BLaER1 treated with 17β-estradiol and CSF1 and Interleukin-3, amounts not matched to agents 10 nM and 100 nM (cell line): ENCODE data around the gene C1orf74.

Source experiments
- H3K27ac ChIP-seq, 11 experiments: shearing (Covaris generic); formaldehyde crosslinking; 2 replicates each; pipeline ENCODE4 v1.8.1; 2022
- H3K27me3 ChIP-seq, 11 experiments: shearing (Covaris generic); formaldehyde crosslinking; 2 replicates each; pipeline ENCODE4 v1.8.1; 2022
- H3K36me3 ChIP-seq, 11 experiments: shearing (Covaris generic); formaldehyde crosslinking; 2 replicates each; pipeline ENCODE4 v1.8.1; 2022
- H3K4me1 ChIP-seq, 10 experiments: shearing (Covaris generic); formaldehyde crosslinking; 2 replicates each; pipeline ENCODE4 v1.8.1; 2022
- H3K4me2 ChIP-seq, 11 experiments: shearing (Covaris generic); formaldehyde crosslinking; 2 replicates each; pipeline ENCODE4 v1.8.1; 2022
- H3K4me3 ChIP-seq, 10 experiments: shearing (Covaris generic); formaldehyde crosslinking; 2 replicates each; pipeline ENCODE4 v1.8.1; 2022
- H3K9ac ChIP-seq, 11 experiments: shearing (Covaris generic); formaldehyde crosslinking; 2 replicates each; pipeline ENCODE4 v1.8.1; 2022
- H3K9me3 ChIP-seq, 11 experiments: shearing (Covaris generic); formaldehyde crosslinking; replicated peaks in 1 of 11; 2 replicates each; pipeline ENCODE4 v1.8.1; 2022
- H4K20me1 ChIP-seq, 11 experiments: shearing (Covaris generic); formaldehyde crosslinking; 2 replicates each; pipeline ENCODE4 v1.8.1; 2022
- Cebpa-rat ChIP-seq, 11 experiments: shearing (Covaris generic); IDR thresholded peaks; 2 replicates each; pipeline ENCODE4 v1.8.1; 2022

The C1orf74 gene

GRCh38 chr1:209769171-209769904, 15.0 kb downstream of the C1orf74 start:
- TF ChIP-seq Cebpa-rat (IDR thresholded peaks at IDR 0.05) = peak in 3 of 11 experiments; percentile 24 to 57 (median 44); a peak in 1 of 22 replicates
- Histone ChIP-seq H3K4me2 (peak overlapping the region; percentile 80 to 99 (median 95)), H3K9me3 (0 out of 22 replicates have a peak, but pooled peaks cover 0 to 3% (median 0%) of the 10 kb centered on the region in 11 experiments), H3K4me1 (peaks cover 51 to 95% (median 83%) of the 10 kb centered on the region in 10 experiments), H3K27ac (peak overlapping the region; percentile 63 to 96 (median 85)), H3K36me3 (peaks cover 0 to 59% (median 33%) of the 10 kb centered on the region in 11 experiments; a peak in 12 of 22 replicates), H3K27me3 (no peaks in the 10 kb centered on the region), H4K20me1 (peaks cover 0 to 26% (median 0%) of the 10 kb centered on the region in 11 experiments; a peak in 7 of 22 replicates), H3K9ac (peak overlapping the region; percentile 68 to 87 (median 76)), H3K4me3 (peak overlapping the region; percentile 18 to 78 (median 60); a peak in 19 of 20 replicates)

DNA sequence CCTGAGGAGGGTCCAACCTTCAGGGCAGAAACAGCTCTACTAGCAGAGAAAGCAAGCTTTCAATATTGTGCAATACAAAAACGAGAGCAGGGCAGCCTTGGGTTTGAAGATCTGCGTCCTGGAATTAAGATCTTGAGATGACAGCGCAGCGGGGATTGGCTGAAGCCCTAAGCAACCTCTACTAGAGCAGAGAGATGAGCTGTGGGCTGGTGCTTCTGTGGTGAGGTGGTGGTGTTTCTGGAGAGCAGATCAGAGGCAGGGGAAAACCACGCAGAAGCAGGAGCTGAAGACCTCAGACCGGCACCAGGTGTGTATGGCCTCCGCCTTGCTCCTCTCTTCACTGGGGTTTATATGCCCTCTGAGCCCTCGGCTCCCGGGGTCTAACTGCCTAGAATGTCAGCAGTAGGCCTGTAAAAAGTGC, 16.0 kb downstream of the C1orf74 start:
- Histone ChIP-seq H3K27me3 (no peaks in the 10 kb centered on the region), H3K9ac (peak overlapping the region; percentile 68 to 87 (median 76)), H3K4me2 (peak overlapping the region; percentile 80 to 99 (median 95)), H3K4me3 (peak overlapping the region; percentile 18 to 78 (median 60); a peak in 19 of 20 replicates), H3K36me3 (peaks cover 0 to 60% (median 38%) of the 10 kb centered on the region in 11 experiments; a peak in 17 of 22 replicates), H4K20me1 (peaks cover 0 to 26% (median 0%) of the 10 kb centered on the region in 11 experiments; a peak in 7 of 22 replicates), H3K9me3 (peaks cover 0 to 9% (median 0%) of the 10 kb centered on the region in 11 experiments; a peak in 1 of 22 replicates), H3K4me1 (peaks cover 46 to 94% (median 74%) of the 10 kb centered on the region in 10 experiments), H3K27ac (peak overlapping the region; percentile 63 to 96 (median 85))
- TF ChIP-seq Cebpa-rat (IDR thresholded peaks at IDR 0.05) = peak; percentile 47 to 98 (median 91); a peak in 18 of 22 replicates

DNA sequence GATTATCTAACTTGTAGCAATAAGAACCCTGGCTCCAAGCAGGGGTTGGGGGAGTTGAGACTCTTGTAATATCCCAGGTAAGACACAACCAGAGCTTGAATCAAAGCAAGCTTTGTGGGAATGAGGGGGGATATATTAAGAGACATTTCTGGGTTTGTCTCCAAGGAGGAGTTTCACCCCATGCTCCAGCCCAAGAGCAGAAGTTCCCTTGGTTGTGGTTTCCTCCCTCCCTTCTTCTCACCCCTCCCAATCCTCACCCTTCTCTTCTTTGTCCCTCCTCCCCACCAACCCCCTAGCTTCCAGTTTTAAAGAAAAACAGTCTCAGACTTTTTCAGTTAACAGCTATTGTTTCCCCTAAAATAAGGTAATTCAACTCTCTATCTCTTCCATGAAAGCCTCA, 16.7 kb downstream of the C1orf74 start:
- TF ChIP-seq Cebpa-rat (IDR thresholded peaks at IDR 0.05) = no peak
- peak overlapping the region; percentile 63 to 96 (median 85) for H3K27ac ChIP-seq
- H4K20me1 ChIP-seq = peaks cover 0 to 25% (median 0%) of the 10 kb centered on the region in 11 experiments; a peak in 7 of 22 replicates
- H3K4me1 ChIP-seq = peaks cover 46 to 94% (median 68%) of the 10 kb centered on the region in 10 experiments
- H3K36me3 ChIP-seq = peaks cover 0 to 60% (median 39%) of the 10 kb centered on the region in 11 experiments; a peak in 18 of 22 replicates
- H3K27me3 ChIP-seq = no peaks in the 10 kb centered on the region
- peak overlapping the region in 9 of 10 experiments; percentile 41 to 78 (median 60); a peak in 17 of 20 replicates for H3K4me3 ChIP-seq
- peaks cover 0 to 13% (median 0%) of the 10 kb centered on the region in 11 experiments; a peak in 1 of 22 replicates for H3K9me3 ChIP-seq
- H3K9ac ChIP-seq = peak overlapping the region; percentile 68 to 87 (median 76); a peak in 21 of 22 replicates
- H3K4me2 ChIP-seq = peak overlapping the region; percentile 80 to 99 (median 95)

DNA sequence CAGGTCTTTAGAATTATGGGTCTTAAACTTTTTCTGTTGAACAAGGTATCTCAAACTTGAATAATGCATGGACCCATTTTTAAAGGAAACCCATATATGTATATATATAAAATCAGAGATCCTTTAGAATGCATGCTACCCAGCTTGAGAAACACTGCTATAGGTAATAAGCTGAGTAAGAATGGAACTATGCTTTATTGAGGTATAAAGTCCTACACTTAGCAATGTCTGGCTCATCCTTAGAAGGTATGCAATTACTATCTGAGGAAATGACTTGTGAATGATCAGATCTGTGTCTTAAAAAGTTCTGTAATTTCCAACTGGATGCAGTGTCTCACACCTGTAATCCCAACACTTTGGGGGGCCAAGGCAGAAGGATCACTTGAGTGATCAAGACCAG, 17.3 kb downstream of the C1orf74 start:
- peak overlapping the region; percentile 80 to 99 (median 95) for H3K4me2 ChIP-seq

DNA sequence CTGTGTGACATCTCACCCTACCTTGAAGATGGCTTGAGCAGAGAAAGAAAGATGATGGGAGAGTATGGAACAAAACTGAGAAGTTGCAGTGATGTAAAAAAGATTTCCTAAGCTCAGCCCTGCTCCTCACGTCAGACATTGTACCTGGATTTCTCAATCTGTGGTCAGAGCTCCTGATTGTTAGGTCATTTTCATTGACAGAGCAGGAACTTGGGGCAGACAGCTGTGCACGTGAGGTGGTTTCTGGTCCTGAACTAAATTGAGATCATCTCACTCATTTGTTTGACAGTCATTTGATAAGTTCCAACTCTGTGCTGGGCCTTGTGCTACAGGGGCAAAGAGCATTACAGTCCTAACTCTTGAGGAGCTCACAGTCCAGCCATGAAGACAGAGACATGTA, 18.3 kb downstream of the C1orf74 start:
- Histone ChIP-seq H3K9ac (no peak overlapping the region), H3K9me3 (peaks cover 0 to 18% (median 0%) of the 10 kb centered on the region in 11 experiments; a peak in 1 of 22 replicates), H3K27me3 (no peaks in the 10 kb centered on the region), H3K36me3 (peaks cover 0 to 67% (median 52%) of the 10 kb centered on the region in 11 experiments; a peak in 18 of 22 replicates), H3K4me2 (peak overlapping the region; percentile 7 to 99 (median 94); a peak in 20 of 22 replicates), H3K27ac (peak overlapping the region in 8 of 11 experiments; percentile 4 to 96 (median 40); a peak in 12 of 22 replicates), H4K20me1 (peaks cover 0 to 9% (median 0%) of the 10 kb centered on the region in 11 experiments; a peak in 7 of 22 replicates), H3K4me1 (peaks cover 46 to 94% (median 70%) of the 10 kb centered on the region in 10 experiments), H3K4me3 (0 out of 20 replicates have a peak overlapping the region, but pooled peaks of 1 of the 10 experiments have one; percentile 1)
- no peak for TF ChIP-seq Cebpa-rat (IDR thresholded peaks at IDR 0.05)

More for the DNA sequence above, 17.3 kb downstream of the C1orf74 start:
- no peak for TF ChIP-seq Cebpa-rat (IDR thresholded peaks at IDR 0.05)
- peaks cover 0 to 60% (median 45%) of the 10 kb centered on the region in 11 experiments; a peak in 18 of 22 replicates for H3K36me3 ChIP-seq
- peaks cover 0 to 18% (median 0%) of the 10 kb centered on the region in 11 experiments; a peak in 1 of 22 replicates for H3K9me3 ChIP-seq
- peaks cover 46 to 94% (median 68%) of the 10 kb centered on the region in 10 experiments for H3K4me1 ChIP-seq
- no peaks in the 10 kb centered on the region for H3K27me3 ChIP-seq
- peak overlapping the region in 10 of 11 experiments; percentile 76 to 96 (median 86); a peak in 17 of 22 replicates for H3K27ac ChIP-seq
- H3K4me3 ChIP-seq = peak overlapping the region in 7 of 10 experiments; percentile 41 to 78 (median 68); a peak in 12 of 20 replicates
- peaks cover 0 to 19% (median 0%) of the 10 kb centered on the region in 11 experiments; a peak in 7 of 22 replicates for H4K20me1 ChIP-seq
- peak overlapping the region in 4 of 11 experiments; percentile 71 to 87 (median 83); a peak in 6 of 22 replicates for H3K9ac ChIP-seq

DNA sequence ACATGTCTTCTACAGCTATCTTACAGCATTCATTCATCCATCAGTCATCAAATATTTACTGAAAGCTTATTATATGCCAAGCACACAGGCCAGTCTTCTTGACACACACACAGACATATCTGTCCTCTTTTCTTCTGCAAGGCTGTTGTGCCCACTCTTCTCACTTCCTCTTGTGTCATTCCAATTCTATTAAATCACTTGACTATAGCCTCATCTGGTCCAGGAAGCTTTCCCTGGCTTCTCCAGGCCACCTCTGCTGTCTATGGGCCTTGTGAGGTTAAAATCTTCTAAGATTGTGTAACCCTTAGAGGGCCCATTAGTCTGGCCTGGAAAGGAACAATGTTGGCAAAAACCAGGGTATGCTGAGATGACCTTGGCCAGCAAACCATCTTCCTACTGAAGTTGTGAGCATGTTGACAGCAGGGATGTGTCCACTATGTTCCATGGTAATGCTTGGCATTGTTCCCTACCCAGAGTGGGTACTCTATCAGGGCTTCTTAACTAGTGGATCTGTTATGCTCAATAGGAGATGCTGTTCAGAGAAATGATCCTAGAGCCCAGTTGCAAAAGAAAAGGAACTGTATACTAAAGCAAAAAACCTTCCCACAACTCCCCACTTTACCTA, 23.2 kb downstream of the C1orf74 start:
- H3K27ac ChIP-seq = no peak overlapping the region
- H3K4me1 ChIP-seq = peaks cover 27 to 95% (median 63%) of the 10 kb centered on the region in 10 experiments
- no peak for TF ChIP-seq Cebpa-rat (IDR thresholded peaks at IDR 0.05)
- 0 out of 22 replicates have a peak, but pooled peaks cover 0 to 11% (median 0%) of the 10 kb centered on the region in 11 experiments for H4K20me1 ChIP-seq
- no peak overlapping the region for H3K9ac ChIP-seq
- no peak overlapping the region for H3K4me3 ChIP-seq
- peaks cover 0 to 18% (median 0%) of the 10 kb centered on the region in 11 experiments; a peak in 1 of 22 replicates for H3K9me3 ChIP-seq
- peak overlapping the region in 6 of 11 experiments; percentile 18 to 99 (median 96); a peak in 11 of 22 replicates for H3K4me2 ChIP-seq
- no peaks in the 10 kb centered on the region for H3K27me3 ChIP-seq
- peaks cover 0 to 78% (median 65%) of the 10 kb centered on the region in 11 experiments; a peak in 18 of 22 replicates for H3K36me3 ChIP-seq

GRCh38 chr1:209759829-209760359, 24.5 kb downstream of the C1orf74 start:
- H3K4me2 ChIP-seq = peak overlapping the region in 5 of 11 experiments; percentile 57 to 99 (median 96); a peak in 10 of 22 replicates
- peaks cover 0 to 18% (median 0%) of the 10 kb centered on the region in 11 experiments; a peak in 1 of 22 replicates for H3K9me3 ChIP-seq
- peaks cover 37 to 97% (median 63%) of the 10 kb centered on the region in 10 experiments for H3K4me1 ChIP-seq
- no peak for TF ChIP-seq Cebpa-rat (IDR thresholded peaks at IDR 0.05)
- no peaks in the 10 kb centered on the region for H3K27me3 ChIP-seq
- no peak overlapping the region for H3K9ac ChIP-seq
- H3K36me3 ChIP-seq = peaks cover 0 to 68% (median 55%) of the 10 kb centered on the region in 11 experiments; a peak in 18 of 22 replicates
- H3K27ac ChIP-seq = no peak overlapping the region
- peak overlapping the region in 2 of 10 experiments; percentile 53 to 65; a peak in 2 of 20 replicates for H3K4me3 ChIP-seq
- H4K20me1 ChIP-seq = 0 out of 22 replicates have a peak, but pooled peaks cover 0 to 11% (median 0%) of the 10 kb centered on the region in 11 experiments
